ENCODE data around the gene NHS.

Gene NHS

DNA sequence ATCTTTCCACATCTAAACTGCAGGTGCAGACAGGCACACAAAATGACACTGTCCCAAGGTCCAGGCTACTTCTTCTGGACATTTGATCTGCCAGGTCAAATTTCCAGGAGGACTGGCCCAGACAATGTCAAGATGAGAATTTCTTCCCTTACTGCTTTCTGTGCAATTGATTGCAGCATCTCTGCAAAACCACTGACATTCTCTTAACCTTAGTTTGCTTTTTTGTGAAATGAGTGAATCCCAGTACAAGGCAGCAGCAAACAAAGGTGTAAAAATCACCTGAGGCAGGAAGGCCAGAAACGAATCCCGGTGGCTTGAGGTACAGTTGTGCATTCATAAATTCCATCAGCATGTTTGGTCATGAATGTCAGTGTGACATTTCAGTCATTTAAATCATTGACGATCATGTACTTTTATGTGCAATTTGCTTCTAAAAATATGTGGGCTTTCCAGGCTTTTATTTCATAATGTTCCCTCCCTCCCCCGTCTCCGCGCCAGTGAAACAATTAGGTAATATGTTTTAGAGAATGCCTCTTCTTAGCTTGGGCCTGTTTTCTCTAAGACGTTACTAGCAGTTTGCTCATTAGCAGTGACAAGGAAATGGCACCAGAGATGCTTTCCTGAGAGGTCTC is 39.1 kb downstream of the NHS start:
- no peak overlapping the region for H3K4me3 ChIP-seq (ENCODE audit: low read length)
- H3K27me3 ChIP-seq (ENCODE audit: insufficient read depth, low read length, poor library complexity), result no peaks in the 10 kb centered on the region

GRCh38 chrX:17414839-17415238 is 39.8 kb downstream of the NHS start:
- DNase-seq, result peak; percentile 87
- Histone ChIP-seq H3K79me2 (ENCODE audit: control insufficient read depth, insufficient read depth, low read length) (no peaks in the 10 kb centered on the region), H4K8ac (ENCODE audit: low read depth, low read length) (no peak overlapping the region), H3K27ac (ENCODE audit: low read depth, low read length) (peak overlapping the region; percentile 86), H3K36me3 (ENCODE audit: control insufficient read depth, insufficient read depth, low read length) (no peaks in the 10 kb centered on the region), H3K56ac (ENCODE audit: low read length) (peak overlapping the region; percentile 30), H4K5ac (ENCODE audit: low read length) (no peak overlapping the region), H3K23ac (ENCODE audit: low read length) (no peak overlapping the region), H3K27me3 (ENCODE audit: insufficient read depth, low read length, poor library complexity) (no peaks in the 10 kb centered on the region), H2BK5ac (ENCODE audit: low read length) (peak overlapping the region; percentile 30), H2BK15ac (replicated peaks; ENCODE audit: low read depth) (no peak overlapping the region), H3K18ac (ENCODE audit: low read length) (peak overlapping the region; percentile 75), H3K4me1 (ENCODE audit: control insufficient read depth, low read depth, low read length) (peaks cover 5% of the 10 kb centered on the region), H3K4me2 (ENCODE audit: low read length) (no peak overlapping the region), H3K79me1 (ENCODE audit: low read length) (no peaks in the 10 kb centered on the region), H3K4me3 (ENCODE audit: low read length) (no peak overlapping the region), H2AK5ac (ENCODE audit: low read length) (no peak overlapping the region), H2BK120ac (ENCODE audit: low read depth, low read length) (no peak overlapping the region), H3K9ac (ENCODE audit: low read length) (no peak overlapping the region), H3K4ac (ENCODE audit: low read depth, low read length) (no peak overlapping the region)
- no CpG with 5 or more reads among the region's 6 CpGs for WGBS (ENCODE audit: extremely low coverage, insufficient coverage, low lambda C conversion rate)

More for the DNA sequence above, 39.1 kb downstream of the NHS start:
- no peak for DNase-seq
- Histone ChIP-seq H3K79me2 (ENCODE audit: control insufficient read depth, insufficient read depth, low read length) (no peaks in the 10 kb centered on the region), H3K23ac (ENCODE audit: low read length) (no peak overlapping the region), H3K4me2 (ENCODE audit: low read length) (no peak overlapping the region), H3K4ac (ENCODE audit: low read depth, low read length) (no peak overlapping the region), H3K27ac (ENCODE audit: low read depth, low read length) (peak overlapping the region; percentile 86), H3K79me1 (ENCODE audit: low read length) (no peaks in the 10 kb centered on the region), H2BK5ac (ENCODE audit: low read length) (no peak overlapping the region), H2BK15ac (replicated peaks; ENCODE audit: low read depth) (no peak overlapping the region), H3K56ac (ENCODE audit: low read length) (peak overlapping the region; percentile 30), H3K9ac (ENCODE audit: low read length) (no peak overlapping the region), H2BK120ac (ENCODE audit: low read depth, low read length) (no peak overlapping the region), H2AK5ac (ENCODE audit: low read length) (no peak overlapping the region), H4K5ac (ENCODE audit: low read length) (no peak overlapping the region), H3K4me1 (ENCODE audit: control insufficient read depth, low read depth, low read length) (peaks cover 6% of the 10 kb centered on the region), H3K18ac (ENCODE audit: low read length) (no peak overlapping the region), H3K36me3 (ENCODE audit: control insufficient read depth, insufficient read depth, low read length) (no peaks in the 10 kb centered on the region), H4K8ac (ENCODE audit: low read depth, low read length) (no peak overlapping the region)
- no CpG with 5 or more reads among the region's 7 CpGs for WGBS (ENCODE audit: extremely low coverage, insufficient coverage, low lambda C conversion rate)

DNA sequence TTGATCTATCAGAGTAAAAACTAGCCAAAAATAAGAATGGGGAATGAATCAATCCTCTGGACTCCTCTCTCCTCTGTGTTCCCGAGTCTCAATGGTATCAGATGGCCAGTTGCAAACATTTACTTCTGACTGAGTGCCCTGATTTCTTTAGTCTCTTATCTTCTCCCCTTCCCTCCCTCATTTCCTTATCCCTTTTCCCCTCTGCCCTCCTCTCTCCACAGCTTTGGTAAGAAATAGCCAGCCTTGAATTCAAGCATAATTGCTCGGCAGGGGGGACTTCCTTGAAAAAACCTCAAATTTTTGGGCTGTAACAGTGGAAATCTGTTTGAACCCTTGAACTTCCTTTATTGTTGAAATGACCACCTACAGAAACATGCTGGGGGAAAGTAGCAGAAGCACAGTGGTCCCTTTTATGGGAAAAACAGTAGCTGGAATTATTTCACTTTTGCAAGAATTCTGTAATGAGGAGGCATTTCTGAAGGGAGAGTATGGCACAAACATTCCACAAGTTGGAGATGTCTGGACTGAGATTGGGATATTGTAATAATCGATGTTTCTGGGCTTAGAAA is 40.3 kb downstream of the NHS start:
- Histone ChIP-seq H3K4me2 (ENCODE audit: low read length) (no peak overlapping the region), H2BK5ac (ENCODE audit: low read length) (peak overlapping the region; percentile 45), H2BK120ac (ENCODE audit: low read depth, low read length) (peak overlapping the region; percentile 45), H3K9ac (ENCODE audit: low read length) (no peak overlapping the region), H4K8ac (ENCODE audit: low read depth, low read length) (no peak overlapping the region), H3K56ac (ENCODE audit: low read length) (peak overlapping the region; percentile 42), H3K79me1 (ENCODE audit: low read length) (no peaks in the 10 kb centered on the region), H2AK5ac (ENCODE audit: low read length) (no peak overlapping the region), H3K27me3 (ENCODE audit: insufficient read depth, low read length, poor library complexity) (no peaks in the 10 kb centered on the region), H3K18ac (ENCODE audit: low read length) (peak overlapping the region; percentile 75), H3K79me2 (ENCODE audit: control insufficient read depth, insufficient read depth, low read length) (no peaks in the 10 kb centered on the region), H3K36me3 (ENCODE audit: control insufficient read depth, insufficient read depth, low read length) (no peaks in the 10 kb centered on the region), H3K4me3 (ENCODE audit: low read length) (no peak overlapping the region), H2BK15ac (replicated peaks; ENCODE audit: low read depth) (peak overlapping the region; percentile 85), H3K4ac (ENCODE audit: low read depth, low read length) (no peak overlapping the region), H3K23ac (ENCODE audit: low read length) (no peak overlapping the region), H4K5ac (ENCODE audit: low read length) (no peak overlapping the region), H3K27ac (ENCODE audit: low read depth, low read length) (peak overlapping the region; percentile 86), H3K4me1 (ENCODE audit: control insufficient read depth, low read depth, low read length) (peaks cover 5% of the 10 kb centered on the region)
- peak; percentile 76 for DNase-seq
- WGBS (ENCODE audit: extremely low coverage, insufficient coverage, low lambda C conversion rate), result no CpG with 5 or more reads among the region's 3 CpGs

DNA sequence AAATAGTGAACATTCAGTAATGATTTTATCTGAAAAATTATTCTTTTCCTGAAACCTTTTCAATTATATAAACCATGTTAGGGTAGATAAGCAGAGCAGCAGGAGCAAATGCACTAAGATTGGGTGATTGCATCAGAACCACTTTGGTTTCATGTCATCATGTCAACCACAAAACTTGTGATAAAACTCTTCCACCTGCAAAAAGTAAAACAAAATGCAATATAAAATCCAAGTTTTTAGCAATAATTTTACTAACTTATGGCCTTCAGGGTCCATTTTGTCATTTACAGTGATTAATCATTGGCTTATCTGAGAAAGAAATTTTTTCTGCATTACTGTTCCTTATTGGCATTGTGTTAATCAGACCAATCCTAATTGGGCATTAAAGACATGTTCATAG is 42.4 kb downstream of the NHS start:
- peaks cover 5% of the 10 kb centered on the region for H3K4me1 ChIP-seq (ENCODE audit: control insufficient read depth, low read depth, low read length)
- no peak overlapping the region for H2AK5ac ChIP-seq (ENCODE audit: low read length)
- no peak overlapping the region for H3K4me2 ChIP-seq (ENCODE audit: low read length)
- H3K27ac ChIP-seq (ENCODE audit: low read depth, low read length), result no peak overlapping the region
- H3K23ac ChIP-seq (ENCODE audit: low read length), result no peak overlapping the region
- no peaks in the 10 kb centered on the region for H3K27me3 ChIP-seq (ENCODE audit: insufficient read depth, low read length, poor library complexity)
- DNase-seq, result no peak
- no peak overlapping the region for H2BK5ac ChIP-seq (ENCODE audit: low read length)
- no peak overlapping the region for H2BK120ac ChIP-seq (ENCODE audit: low read depth, low read length)
- no peak overlapping the region for H3K9ac ChIP-seq (ENCODE audit: low read length)
- H3K56ac ChIP-seq (ENCODE audit: low read length), result no peak overlapping the region
- no peak overlapping the region for H2BK15ac ChIP-seq (replicated peaks; ENCODE audit: low read depth)
- H3K4me3 ChIP-seq (ENCODE audit: low read length), result no peak overlapping the region
- no peak overlapping the region for H4K8ac ChIP-seq (ENCODE audit: low read depth, low read length)
- H3K36me3 ChIP-seq (ENCODE audit: control insufficient read depth, insufficient read depth, low read length), result no peaks in the 10 kb centered on the region
- H3K18ac ChIP-seq (ENCODE audit: low read length), result no peak overlapping the region
- H3K79me1 ChIP-seq (ENCODE audit: low read length), result no peaks in the 10 kb centered on the region
- H4K5ac ChIP-seq (ENCODE audit: low read length), result no peak overlapping the region
- no peak overlapping the region for H3K4ac ChIP-seq (ENCODE audit: low read depth, low read length)
- H3K79me2 ChIP-seq (ENCODE audit: control insufficient read depth, insufficient read depth, low read length), result no peaks in the 10 kb centered on the region

DNA sequence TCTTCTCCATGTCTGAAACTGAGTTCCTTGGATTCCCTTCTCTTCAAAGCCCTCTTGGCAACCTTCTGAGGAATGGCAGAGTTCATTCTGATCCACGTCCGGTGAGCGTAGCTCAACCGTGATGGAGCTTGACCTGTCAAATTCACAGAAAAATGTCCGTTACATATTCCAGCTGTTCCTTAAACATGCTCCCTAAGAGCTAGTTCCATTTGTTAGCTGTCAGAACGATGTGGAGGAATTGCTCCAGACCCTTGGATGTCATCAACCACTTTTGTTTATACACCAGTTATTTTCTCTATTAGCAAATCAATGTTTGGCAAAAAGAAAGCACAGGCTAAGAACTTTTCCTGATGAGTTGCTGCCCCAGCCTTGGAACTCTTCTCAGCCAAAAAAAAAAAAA is 50.1 kb downstream of the NHS start:
- Histone ChIP-seq H4K8ac (ENCODE audit: low read depth, low read length) (no peak overlapping the region), H3K4me3 (ENCODE audit: low read length) (no peak overlapping the region), H2BK120ac (ENCODE audit: low read depth, low read length) (no peak overlapping the region), H4K5ac (ENCODE audit: low read length) (no peak overlapping the region), H3K27ac (ENCODE audit: low read depth, low read length) (no peak overlapping the region), H3K4me1 (ENCODE audit: control insufficient read depth, low read depth, low read length) (no peaks in the 10 kb centered on the region), H3K4me2 (ENCODE audit: low read length) (no peak overlapping the region), H3K4ac (ENCODE audit: low read depth, low read length) (no peak overlapping the region), H3K9ac (ENCODE audit: low read length) (no peak overlapping the region), H3K18ac (ENCODE audit: low read length) (no peak overlapping the region), H2AK5ac (ENCODE audit: low read length) (no peak overlapping the region), H2BK5ac (ENCODE audit: low read length) (no peak overlapping the region), H3K79me1 (ENCODE audit: low read length) (no peaks in the 10 kb centered on the region), H3K36me3 (ENCODE audit: control insufficient read depth, insufficient read depth, low read length) (no peaks in the 10 kb centered on the region), H3K56ac (ENCODE audit: low read length) (no peak overlapping the region), H3K79me2 (ENCODE audit: control insufficient read depth, insufficient read depth, low read length) (no peaks in the 10 kb centered on the region), H3K23ac (ENCODE audit: low read length) (no peak overlapping the region), H3K27me3 (ENCODE audit: insufficient read depth, low read length, poor library complexity) (no peaks in the 10 kb centered on the region), H2BK15ac (replicated peaks; ENCODE audit: low read depth) (no peak overlapping the region)
- WGBS (ENCODE audit: extremely low coverage, insufficient coverage, low lambda C conversion rate), result no CpG with 5 or more reads among the region's 6 CpGs
- DNase-seq, result no peak

GRCh38 chrX:17425551-17425950 is 50.6 kb downstream of the NHS start:
- no peak overlapping the region for H2BK5ac ChIP-seq (ENCODE audit: low read length)
- H3K4ac ChIP-seq (ENCODE audit: low read depth, low read length), result no peak overlapping the region
- H3K4me2 ChIP-seq (ENCODE audit: low read length), result no peak overlapping the region
- H3K56ac ChIP-seq (ENCODE audit: low read length), result no peak overlapping the region
- no peak overlapping the region for H3K18ac ChIP-seq (ENCODE audit: low read length)
- no peak overlapping the region for H2BK120ac ChIP-seq (ENCODE audit: low read depth, low read length)
- H2AK5ac ChIP-seq (ENCODE audit: low read length), result no peak overlapping the region
- WGBS (ENCODE audit: extremely low coverage, insufficient coverage, low lambda C conversion rate), result no CpG with 5 or more reads among the region's 1 CpG
- no peak overlapping the region for H3K4me3 ChIP-seq (ENCODE audit: low read length)
- no peaks in the 10 kb centered on the region for H3K27me3 ChIP-seq (ENCODE audit: insufficient read depth, low read length, poor library complexity)
- H3K79me2 ChIP-seq (ENCODE audit: control insufficient read depth, insufficient read depth, low read length), result no peaks in the 10 kb centered on the region
- DNase-seq, result peak; percentile 81
- H3K4me1 ChIP-seq (ENCODE audit: control insufficient read depth, low read depth, low read length), result no peaks in the 10 kb centered on the region
- no peaks in the 10 kb centered on the region for H3K36me3 ChIP-seq (ENCODE audit: control insufficient read depth, insufficient read depth, low read length)
- H4K5ac ChIP-seq (ENCODE audit: low read length), result no peak overlapping the region
- no peak overlapping the region for H3K9ac ChIP-seq (ENCODE audit: low read length)
- H4K8ac ChIP-seq (ENCODE audit: low read depth, low read length), result no peak overlapping the region
- H3K23ac ChIP-seq (ENCODE audit: low read length), result no peak overlapping the region
- no peaks in the 10 kb centered on the region for H3K79me1 ChIP-seq (ENCODE audit: low read length)
- no peak overlapping the region for H2BK15ac ChIP-seq (replicated peaks; ENCODE audit: low read depth)
- no peak overlapping the region for H3K27ac ChIP-seq (ENCODE audit: low read depth, low read length)
